H9 (cell line): ENCODE results near the gene SOBP. TPM values are rescaled to one million over a fixed set of nuclear protein-coding genes. Genes with fewer than 3 reads are reported as not detected.

Experiments
- DNase-seq: peaks from one replicate; pipeline ENCODE4 v3.0.0-alpha.2; 2017
- H2AFZ ChIP-seq: one replicate; pipeline ENCODE4 v1.6.1; 2013; ENCODE audit warnings: mild to moderate bottlenecking, low read length, control low read depth, moderate library complexity
- H2AK5ac ChIP-seq: 2 replicates; pipeline ENCODE4 v1.6.1; 2013; ENCODE audit warnings: low read length, control low read depth, mixed read lengths; ENCODE audit not compliant: insufficient read length
- H2BK120ac ChIP-seq: one replicate; pipeline ENCODE4 v1.6.1; 2013; ENCODE audit warnings: low read depth, mild to moderate bottlenecking, low read length, control low read depth, inconsistent platforms; ENCODE audit not compliant: poor library complexity, severe bottlenecking
- H2BK12ac ChIP-seq: 2 replicates; pipeline ENCODE4 v1.6.1; 2013; ENCODE audit warnings: low read length, control low read depth, mixed read lengths, low read depth; ENCODE audit not compliant: insufficient read length
- H2BK15ac ChIP-seq: 2 replicates; pipeline ENCODE4 v1.6.1; 2013; ENCODE audit warnings: low read depth, low read length, control low read depth
- H2BK20ac ChIP-seq: one replicate; pipeline ENCODE4 v1.6.1; 2013; ENCODE audit warnings: low read depth, mild to moderate bottlenecking, low read length, control low read depth, inconsistent platforms; ENCODE audit not compliant: poor library complexity, severe bottlenecking
- H2BK5ac ChIP-seq: 2 replicates; pipeline ENCODE4 v1.6.1; 2013; ENCODE audit warnings: low read length, control low read depth, mixed read lengths; ENCODE audit not compliant: insufficient read length
- H3K14ac ChIP-seq: 2 replicates; pipeline ENCODE4 v1.6.1; 2013; ENCODE audit warnings: low read length, control low read depth; ENCODE audit not compliant: insufficient read depth
- H3K18ac ChIP-seq: 2 replicates; pipeline ENCODE4 v1.6.1; 2013; ENCODE audit warnings: low read depth, mild to moderate bottlenecking, mixed read lengths, low read length, control low read depth; ENCODE audit not compliant: insufficient read length
- H3K23ac ChIP-seq: 2 replicates; pipeline ENCODE4 v1.6.1; 2013; ENCODE audit warnings: low read length, control low read depth, mixed read lengths, low read depth; ENCODE audit not compliant: insufficient read length
- H3K23me2 ChIP-seq: 2 replicates; pipeline ENCODE4 v1.6.1; 2013; ENCODE audit warnings: low read depth, mild to moderate bottlenecking, mixed read lengths, low read length, control low read depth; ENCODE audit not compliant: insufficient read length, poor library complexity, severe bottlenecking
- H3K27ac ChIP-seq: 2 replicates; pipeline ENCODE4 v1.5.1; 2013; ENCODE audit warnings: low read length, control low read depth, mixed read lengths, low read depth; ENCODE audit not compliant: insufficient read length
- H3K27me3 ChIP-seq: 2 replicates; pipeline ENCODE4 v1.6.1; 2013; ENCODE audit warnings: low read length, control low read depth, inconsistent platforms; ENCODE audit not compliant: insufficient read depth
- H3K4ac ChIP-seq: 2 replicates; pipeline ENCODE4 v1.6.1; 2013; ENCODE audit warnings: low read depth, mild to moderate bottlenecking, control low read depth, inconsistent platforms, low read length, moderate library complexity
- H3K4me1 ChIP-seq: 2 replicates; pipeline ENCODE4 v1.6.1; 2013; ENCODE audit warnings: low read length, control low read depth, inconsistent platforms; ENCODE audit not compliant: insufficient read depth
- H3K4me2 ChIP-seq: 2 replicates; pipeline ENCODE4 v1.6.1; 2013; ENCODE audit warnings: low read length, control low read depth, mixed read lengths; ENCODE audit not compliant: insufficient read length, insufficient read depth
- H3K56ac ChIP-seq: 2 replicates; pipeline ENCODE4 v1.6.1; 2013; ENCODE audit warnings: low read depth, mild to moderate bottlenecking, mixed read lengths, low read length, control low read depth; ENCODE audit not compliant: insufficient read length
- H3K79me1 ChIP-seq: 2 replicates; pipeline ENCODE4 v1.6.1; 2013; ENCODE audit warnings: low read depth, mild to moderate bottlenecking, moderate library complexity, low read length, control low read depth, inconsistent platforms; ENCODE audit not compliant: insufficient read depth, poor library complexity, severe bottlenecking
- H3K79me2 ChIP-seq: 2 replicates; pipeline ENCODE4 v1.6.1; 2013; ENCODE audit warnings: low read length, control low read depth, inconsistent platforms; ENCODE audit not compliant: insufficient read depth
- H3K9ac ChIP-seq: 2 replicates; pipeline ENCODE4 v1.6.1; 2013; ENCODE audit warnings: low read length, control low read depth, mixed read lengths; ENCODE audit not compliant: insufficient read length; ENCODE audit errors: extremely low read depth
- H3K9me3 ChIP-seq: one replicate; pipeline ENCODE4 v1.6.1; 2013; ENCODE audit warnings: low read depth, low read length, inconsistent platforms; ENCODE audit not compliant: control insufficient read depth
- H3T11ph ChIP-seq: one replicate; pipeline ENCODE4 v1.6.1; 2013; ENCODE audit warnings: mild to moderate bottlenecking, low read length, control low read depth, inconsistent platforms
- H4K20me1 ChIP-seq: one replicate; pipeline ENCODE4 v1.6.1; 2013; ENCODE audit not compliant: control insufficient read depth, insufficient read length, insufficient read depth
- H4K5ac ChIP-seq: 2 replicates; pipeline ENCODE4 v1.6.1; 2013; ENCODE audit warnings: low read depth, mild to moderate bottlenecking, mixed read lengths, low read length, control low read depth; ENCODE audit not compliant: insufficient read length
- H4K8ac ChIP-seq: replicated peaks from 2 replicates; pipeline ENCODE4 v1.6.1; 2013; ENCODE audit warnings: low read length, control low read depth, mixed read lengths, low read depth; ENCODE audit not compliant: insufficient read length
- H4K91ac ChIP-seq: 2 replicates; pipeline ENCODE4 v1.6.1; 2013; ENCODE audit warnings: low read depth, mild to moderate bottlenecking, moderate library complexity, mixed read lengths, low read length, control low read depth; ENCODE audit not compliant: insufficient read length
- H3K27ac Mint-ChIP-seq, 3 experiments: 2 replicates in 2 of 3; 3 replicates in 1 of 3; pipeline ENCODE4 v1.8.0; 2020 to 2021; ENCODE audit warnings: mixed read lengths in 3 of 3, mild to moderate bottlenecking in 1 of 3, moderate library complexity in 1 of 3
- H3K27me3 Mint-ChIP-seq: 2 replicates; pipeline ENCODE4 v1.8.0; 2021; ENCODE audit warnings: low read depth, mild to moderate bottlenecking, moderate library complexity, mixed read lengths
- H3K36me3 Mint-ChIP-seq, 3 experiments: 2 replicates in 2 of 3; 3 replicates in 1 of 3; pipeline ENCODE4 v1.8.0; 2020 to 2021; ENCODE audit warnings: low read depth in 3 of 3, mixed read lengths in 3 of 3; ENCODE audit not compliant: insufficient read depth in 1 of 3
- H3K4me1 Mint-ChIP-seq, 2 experiments: 2 replicates each; pipeline ENCODE4 v1.8.0; 2020; ENCODE audit warnings: mixed read lengths in 2 of 2
- H3K4me3 Mint-ChIP-seq, 2 experiments: 2 replicates in 1 of 2; 3 replicates in 1 of 2; pipeline ENCODE4 v1.8.0; 2020 to 2021; ENCODE audit warnings: mild to moderate bottlenecking in 2 of 2, mixed read lengths in 2 of 2, moderate library complexity in 1 of 2
- H3K9me3 Mint-ChIP-seq, 2 experiments: 2 replicates in 1 of 2; 3 replicates in 1 of 2; pipeline ENCODE4 v1.8.0; 2020; ENCODE audit warnings: mild to moderate bottlenecking in 2 of 2, mixed read lengths in 2 of 2, moderate library complexity in 1 of 2
- CTCF ChIP-seq: fragments of 200-600 bp; sonication (generic); conservative IDR thresholded peaks from 3 replicates; pipeline ENCODE4 v1.8.0; 2021; ENCODE audit warnings: antibody characterized with exemption, mild to moderate bottlenecking
- WGBS: extraction: QIAGEN DNeasy Blood & Tissue Kit; methylation state at CpG from one replicate; pipeline ENCODE4 v1.1.7; 2013; ENCODE audit warnings: missing lambda C conversion rate, low lambda C conversion rate, mixed read lengths; ENCODE audit not compliant: insufficient read length; ENCODE audit errors: extremely low coverage; 5-methylcytosine and 5-hydroxymethylcytosine counted together
- total RNA-seq: library from RNA; stranded (reverse); gene quantifications from 2 replicates; pipeline ENCODE4 v1.2.1, GENCODE V29; 2021

The SOBP gene
- total RNA-seq, 1 experiment from 2014 or later = 4.3 TPM

- peaks cover 3% of the 10 kb centered on the region; the same call in 1 of the 2 replicates for H3K27me3 Mint-ChIP-seq
- Histone ChIP-seq H3K18ac (no peak overlapping the region), H3K4ac (no peak overlapping the region), H2BK15ac (no peak overlapping the region), H3K9ac (no peak overlapping the region), H3K4me1 (no peaks in the 10 kb centered on the region), H3K23ac (no peak overlapping the region), H3T11ph (no peak overlapping the region), H3K4me2 (no peak overlapping the region), H3K79me2 (no peaks in the 10 kb centered on the region), H4K20me1 (no peaks in the 10 kb centered on the region), H2AK5ac (no peak overlapping the region), H3K14ac (no peak overlapping the region), H4K5ac (no peak overlapping the region), H3K27ac (no peak overlapping the region), H4K91ac (no peak overlapping the region), H3K23me2 (no peaks in the 10 kb centered on the region), H2BK120ac (no peak overlapping the region), H3K27me3 (no peaks in the 10 kb centered on the region), H3K9me3 (no peaks in the 10 kb centered on the region), H4K8ac (no peak overlapping the region), H3K79me1 (no peaks in the 10 kb centered on the region), H2AFZ (no peak overlapping the region), H2BK12ac (no peak overlapping the region), H2BK5ac (no peak overlapping the region), H2BK20ac (no peak overlapping the region), H3K56ac (no peak overlapping the region)
- no peak for DNase-seq
- peaks cover 14 to 17% of the 10 kb centered on the region in 2 experiments for H3K4me1 Mint-ChIP-seq
- no peaks in the 10 kb centered on the region for H3K36me3 Mint-ChIP-seq
- no peaks in the 10 kb centered on the region for H3K9me3 Mint-ChIP-seq
- no peak overlapping the region for H3K27ac Mint-ChIP-seq
- TF ChIP-seq CTCF = no peak
- H3K4me3 Mint-ChIP-seq = no peak overlapping the region
- no CpG with 5 or more reads among the region's 4 CpGs for WGBS
Observed at GRCh38 chr6:107479089-107479690, 10.7 kb upstream of the SOBP start.
